IPS-18c (cell line): Measurements from ENCODE around the gene GSAP.

Experiments
- H3K4me3 ChIP-seq: 2 replicates; pipeline ENCODE4 v1.7.0; 2013; ENCODE audit warnings: low read depth, mild to moderate bottlenecking, low read length, moderate library complexity; ENCODE audit not compliant: insufficient read depth
- H3K9me3 ChIP-seq: one replicate; pipeline ENCODE4 v1.6.1; 2013; ENCODE audit warnings: mild to moderate bottlenecking, low read length, moderate library complexity; ENCODE audit not compliant: control insufficient read depth, insufficient read depth

The GSAP gene

GRCh38 chr7:77420438-77420837 lies 4.3 kb upstream of the GSAP start:
- H3K9me3 ChIP-seq, result no peaks in the 10 kb centered on the region

GRCh38 chr7:77419102-77419501 lies 3.0 kb upstream of the GSAP start:
- Histone ChIP-seq H3K9me3 (no peaks in the 10 kb centered on the region), H3K4me3 (no peak overlapping the region)

More at GRCh38 chr7:77420438-77420837, 4.3 kb upstream of the GSAP start:
- H3K4me3 ChIP-seq, result no peak overlapping the region

GRCh38 chr7:77417801-77418200 lies 1.7 kb upstream of the GSAP start:
- Histone ChIP-seq H3K9me3 (no peaks in the 10 kb centered on the region), H3K4me3 (no peak overlapping the region)

- no peaks in the 10 kb centered on the region for H3K9me3 ChIP-seq
- H3K4me3 ChIP-seq, result peak overlapping the region; percentile 59
Observed at GRCh38 chr7:77416621-77417371, 647 bp upstream of the GSAP start.

- peak overlapping the region; percentile 59 for H3K4me3 ChIP-seq
- no peaks in the 10 kb centered on the region for H3K9me3 ChIP-seq
Observed at GRCh38 chr7:77415476-77415822, 700 bp downstream of the GSAP start.

GRCh38 chr7:77413861-77414424 lies 2.2 kb downstream of the GSAP start:
- no peak overlapping the region for H3K4me3 ChIP-seq

GRCh38 chr7:77413128-77413527 lies 3.0 kb downstream of the GSAP start:
- Histone ChIP-seq H3K4me3 (no peak overlapping the region; the same call in 1 of the 2 replicates), H3K9me3 (no peaks in the 10 kb centered on the region)

More at GRCh38 chr7:77413861-77414424, 2.2 kb downstream of the GSAP start:
- no peaks in the 10 kb centered on the region for H3K9me3 ChIP-seq

GRCh38 chr7:77409739-77410547 lies 6.2 kb downstream of the GSAP start:
- Histone ChIP-seq H3K9me3 (no peaks in the 10 kb centered on the region), H3K4me3 (no peak overlapping the region)

GRCh38 chr7:77409005-77409738 lies 7.0 kb downstream of the GSAP start:
- Histone ChIP-seq H3K4me3 (no peak overlapping the region), H3K9me3 (no peaks in the 10 kb centered on the region)

GRCh38 chr7:77407906-77408305 lies 8.2 kb downstream of the GSAP start:
- no peak overlapping the region for H3K4me3 ChIP-seq
- H3K9me3 ChIP-seq, result no peaks in the 10 kb centered on the region

- H3K9me3 ChIP-seq, result no peaks in the 10 kb centered on the region
- H3K4me3 ChIP-seq, result no peak overlapping the region
Observed at GRCh38 chr7:77406421-77406820, 9.7 kb downstream of the GSAP start.

GRCh38 chr7:77404641-77405040 lies 11.5 kb downstream of the GSAP start:
- H3K4me3 ChIP-seq, result no peak overlapping the region
- H3K9me3 ChIP-seq, result no peaks in the 10 kb centered on the region

GRCh38 chr7:77403957-77404356 lies 12.2 kb downstream of the GSAP start:
- no peaks in the 10 kb centered on the region for H3K9me3 ChIP-seq
- H3K4me3 ChIP-seq, result no peak overlapping the region

GRCh38 chr7:77402818-77403217 lies 13.3 kb downstream of the GSAP start:
- Histone ChIP-seq H3K9me3 (no peaks in the 10 kb centered on the region), H3K4me3 (no peak overlapping the region)

- H3K4me3 ChIP-seq, result no peak overlapping the region
Observed at GRCh38 chr7:77401002-77401401, 15.1 kb downstream of the GSAP start.

GRCh38 chr7:77399816-77400215 lies 16.3 kb downstream of the GSAP start:
- Histone ChIP-seq H3K9me3 (no peaks in the 10 kb centered on the region), H3K4me3 (no peak overlapping the region)

More at GRCh38 chr7:77401002-77401401, 15.1 kb downstream of the GSAP start:
- no peaks in the 10 kb centered on the region for H3K9me3 ChIP-seq

- no peaks in the 10 kb centered on the region for H3K9me3 ChIP-seq
- H3K4me3 ChIP-seq, result no peak overlapping the region
Observed at GRCh38 chr7:77396894-77397547, 19.1 kb downstream of the GSAP start.
